HG03159 (cell line): ENCODE data around the gene CPD.
"Not testable (repeated sequence)": the region's sequence is repeated elsewhere in the genome, so short reads cannot be mapped to it uniquely, and the experiment has no call there.

Experiments
- ATAC-seq: cut with Tn5 transposase; IDR thresholded peaks from one replicate; pipeline ENCODE4 v1.9.1; 2021; ENCODE audit warnings: mild to moderate bottlenecking, moderate library complexity; ENCODE audit not compliant: unreplicated experiment

The CPD gene

DNA sequence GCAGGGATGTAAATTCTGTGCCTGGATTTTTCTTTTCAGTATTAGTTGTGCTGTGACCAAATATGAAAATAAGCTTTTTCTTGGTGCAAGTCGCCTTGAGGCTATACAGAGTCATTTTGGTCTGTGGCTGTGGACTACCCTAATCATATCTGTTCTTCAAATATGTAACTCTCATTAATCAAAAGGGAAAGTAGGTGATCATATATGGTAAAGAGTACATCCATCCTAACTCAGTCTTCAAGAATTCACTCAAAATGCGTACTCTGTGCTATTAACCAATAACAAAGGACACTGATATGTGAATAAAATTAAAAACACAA lies 2.6 kb downstream of the CPD start:
- ATAC-seq, result no peak

DNA sequence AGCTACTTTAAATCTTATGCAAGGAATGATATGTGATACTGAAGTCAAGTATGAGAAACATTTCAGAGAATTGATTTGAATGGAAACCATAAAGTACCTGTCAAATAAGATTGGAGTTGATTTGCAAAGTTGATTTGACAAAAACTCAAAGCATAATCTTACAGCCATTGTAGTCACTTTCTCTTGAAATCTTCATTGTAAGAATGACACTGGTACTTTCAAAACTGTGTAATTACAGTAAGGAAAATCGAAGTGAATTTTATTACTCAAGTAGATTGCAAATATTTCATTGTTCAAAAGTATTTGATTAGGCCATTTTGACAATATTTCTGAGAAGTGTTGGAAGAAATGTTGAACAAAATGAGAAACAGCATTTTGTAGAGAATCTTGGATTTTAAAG lies 3.6 kb downstream of the CPD start:
- ATAC-seq, result no peak

- ATAC-seq, result no peak
These were observed 9.8 kb downstream of the CPD start for GRCh38 chr17:30388321-30389179.

GRCh38 chr17:30389756-30390300 lies 11.1 kb downstream of the CPD start:
- ATAC-seq, result no peak

DNA sequence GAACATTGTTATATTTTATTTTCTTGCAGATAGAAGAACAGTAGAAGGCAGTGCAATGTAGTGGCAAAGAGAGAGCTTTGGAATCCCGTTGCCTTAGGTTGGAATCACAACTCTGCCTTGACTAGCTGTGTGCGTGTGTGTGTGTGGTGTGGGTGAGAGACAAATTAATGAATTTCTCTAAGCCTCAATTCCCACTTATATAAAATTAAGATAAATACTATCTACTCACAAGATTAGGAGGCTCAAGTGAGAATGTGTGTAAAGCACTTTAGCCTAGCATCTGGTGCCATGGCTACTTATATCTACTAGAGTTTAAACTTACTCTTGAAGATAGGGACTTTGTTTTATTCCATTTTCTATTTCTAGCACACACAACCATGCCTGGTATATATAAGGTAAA lies 12.8 kb downstream of the CPD start:
- ATAC-seq, result no peak

DNA sequence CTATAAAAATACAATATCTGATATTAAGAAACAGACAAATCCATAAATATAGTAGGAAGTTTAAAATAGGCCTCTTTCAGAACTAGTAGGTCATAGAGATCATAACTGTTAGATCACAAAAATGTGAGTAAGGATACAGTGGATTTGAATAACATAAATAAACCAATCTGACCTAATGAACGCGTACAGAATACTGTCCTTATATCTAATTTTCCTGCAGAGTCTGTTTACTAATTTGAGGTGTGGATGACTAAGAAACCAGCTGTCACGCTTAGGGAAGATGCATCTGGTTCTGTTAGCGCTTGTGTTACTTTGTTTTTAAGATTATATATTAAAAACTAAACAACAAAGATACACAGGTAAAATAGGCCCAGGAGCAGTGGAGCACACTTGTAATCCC lies 14.8 kb downstream of the CPD start:
- no peak for ATAC-seq

DNA sequence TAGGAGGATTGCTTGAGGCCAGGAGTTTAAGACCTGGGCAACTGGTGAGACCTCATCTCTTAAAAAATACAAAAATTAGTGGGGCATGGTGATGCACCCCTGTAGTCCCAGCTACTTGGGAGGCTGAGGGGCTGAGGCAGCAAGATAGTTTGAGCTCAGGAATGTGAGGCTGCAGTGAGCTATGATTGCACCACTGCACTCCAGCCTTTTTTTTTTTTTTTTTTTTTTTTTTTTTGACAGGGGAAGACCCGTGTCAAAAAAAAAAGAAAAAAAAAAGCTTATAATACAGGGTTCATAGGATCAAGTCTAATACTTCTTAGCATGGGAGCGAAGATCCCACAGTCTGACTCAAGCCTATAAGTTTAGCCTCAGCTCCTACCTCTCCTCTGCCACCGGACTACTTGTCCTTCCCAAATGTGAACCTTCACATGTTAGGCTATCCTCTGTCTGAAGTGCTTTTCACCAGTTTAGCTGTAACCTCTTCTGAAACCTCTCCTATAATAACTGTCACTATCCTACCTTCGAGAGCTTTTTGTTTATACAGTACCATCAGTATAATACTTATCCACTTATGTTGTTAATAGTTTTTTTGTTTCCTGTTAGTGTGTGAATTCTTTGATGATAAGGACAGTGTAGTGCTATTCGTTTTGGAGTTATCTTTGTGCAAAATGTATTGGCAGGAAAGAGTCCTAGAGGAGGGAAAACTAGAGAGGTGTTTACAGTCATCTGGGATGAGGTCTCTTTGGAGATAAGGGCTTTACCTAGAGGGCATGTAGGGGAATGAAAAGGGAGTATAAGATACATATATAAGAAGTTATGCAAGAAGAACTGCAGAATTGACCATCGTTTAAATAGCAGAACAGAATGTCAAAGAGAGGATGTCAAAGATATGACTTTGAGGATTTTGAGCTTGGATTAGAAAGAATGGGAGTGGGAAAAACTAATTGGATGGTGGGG lies 15.5 kb downstream of the CPD start:
- ATAC-seq, result no peak

DNA sequence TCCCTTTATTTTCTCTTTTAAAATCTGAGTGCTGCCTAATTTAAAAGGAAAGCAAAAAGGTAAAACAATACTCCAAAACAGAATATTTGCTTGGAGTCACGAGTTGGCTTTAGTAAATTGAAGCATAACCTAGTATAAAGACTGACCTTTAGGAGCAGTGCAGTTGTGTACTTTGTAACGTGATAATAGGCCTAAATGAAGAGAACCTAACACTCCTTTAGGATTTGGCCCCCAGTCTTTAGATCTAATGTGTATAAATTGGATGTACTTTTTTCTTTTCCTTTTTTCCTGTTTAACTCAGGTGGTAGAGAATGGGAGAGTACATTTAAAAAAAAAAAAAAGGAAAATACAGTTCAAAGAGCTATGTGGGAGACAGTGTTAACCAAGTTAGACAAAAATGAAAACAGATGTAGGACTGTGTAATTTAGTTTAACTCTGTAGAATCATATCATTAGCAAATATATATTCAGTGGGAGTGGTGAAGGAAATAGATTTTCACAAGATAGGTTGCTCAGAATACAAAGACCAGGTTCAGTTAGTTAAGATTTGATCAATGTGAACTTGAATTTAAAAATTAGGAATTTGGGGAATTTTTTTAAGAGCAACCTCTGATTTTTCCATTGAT lies 16.8 kb downstream of the CPD start:
- ATAC-seq, result no peak

GRCh38 chr17:30396129-30396528 lies 17.4 kb downstream of the CPD start:
- ATAC-seq, result no peak

DNA sequence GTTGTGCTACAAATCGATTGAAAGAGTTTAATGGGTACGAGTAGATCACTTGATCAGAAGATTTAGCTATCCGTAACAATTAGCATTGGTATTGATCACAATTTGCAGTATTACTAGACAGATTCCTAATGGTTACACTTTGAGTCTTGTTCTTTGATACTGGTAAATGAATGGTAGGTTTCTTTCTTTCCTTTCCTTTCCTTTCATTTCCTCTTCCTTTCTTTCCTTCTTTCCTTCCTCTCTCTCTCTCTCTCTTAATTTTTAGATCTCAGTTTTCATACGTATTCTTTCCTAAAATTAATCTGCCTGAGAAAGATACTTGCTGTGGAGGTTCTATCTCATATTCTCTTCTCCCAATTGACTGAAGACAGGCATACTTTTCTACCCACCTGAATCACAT lies 17.9 kb downstream of the CPD start:
- ATAC-seq, result no peak

DNA sequence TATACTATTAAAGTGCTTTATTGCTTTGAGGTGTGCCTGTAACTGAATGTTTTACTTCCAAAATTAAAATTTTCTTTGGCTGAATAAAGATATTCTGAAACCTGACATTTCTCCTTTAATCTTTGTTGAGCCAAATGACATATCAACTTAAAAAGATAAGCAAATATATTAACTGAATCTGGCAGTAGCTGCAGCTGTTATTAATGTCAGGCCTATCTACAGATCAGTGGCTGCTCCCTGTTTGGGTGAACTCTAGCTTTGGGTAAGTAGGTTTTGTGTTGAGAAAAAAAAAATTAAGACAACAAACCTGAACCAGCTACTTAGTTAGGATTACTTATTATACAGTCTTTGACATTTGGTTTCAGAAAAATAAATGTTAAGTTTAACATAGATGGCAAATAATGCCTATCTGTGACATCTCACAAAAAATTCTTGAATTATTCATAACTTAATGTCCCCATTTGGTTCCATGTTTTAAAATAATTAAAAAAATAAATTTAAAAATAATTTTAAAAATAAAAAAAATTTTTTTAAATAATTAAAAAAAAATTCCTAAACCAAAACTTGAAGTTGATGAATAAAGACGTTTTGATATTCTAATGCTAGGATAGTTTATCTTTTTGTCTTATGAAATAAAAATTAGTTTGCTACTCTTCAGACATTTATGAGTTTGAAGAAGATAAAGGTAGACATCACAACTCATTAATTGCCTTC lies 19.8 kb downstream of the CPD start:
- no peak for ATAC-seq

- ATAC-seq, result no peak
These were observed 22.4 kb downstream of the CPD start for GRCh38 chr17:30401097-30401496.

GRCh38 chr17:30405161-30405560 lies 26.4 kb downstream of the CPD start:
- no peak for ATAC-seq

DNA sequence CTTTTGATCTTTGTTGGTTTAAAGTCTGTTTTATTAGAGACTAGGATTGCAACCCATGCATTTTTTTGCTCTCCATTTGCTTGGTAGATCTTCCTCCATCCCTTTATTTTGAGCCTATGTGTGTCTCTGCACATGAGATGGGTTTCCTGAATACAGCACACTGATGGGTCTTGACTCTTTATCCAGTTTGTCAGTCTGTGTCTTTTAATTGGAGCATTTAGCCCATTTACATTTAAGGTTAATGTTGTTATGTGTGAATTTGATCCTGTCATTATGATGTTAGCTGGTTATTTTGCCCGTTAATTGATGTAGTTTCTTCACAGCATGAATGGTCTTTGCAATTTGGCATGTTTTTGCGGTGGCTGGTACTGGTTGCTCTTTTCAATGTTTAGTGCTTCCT lies 31.9 kb downstream of the CPD start:
- ATAC-seq, result not testable (repeated sequence)

GRCh38 chr17:30412008-30412496 lies 33.3 kb downstream of the CPD start:
- not testable (repeated sequence) for ATAC-seq

DNA sequence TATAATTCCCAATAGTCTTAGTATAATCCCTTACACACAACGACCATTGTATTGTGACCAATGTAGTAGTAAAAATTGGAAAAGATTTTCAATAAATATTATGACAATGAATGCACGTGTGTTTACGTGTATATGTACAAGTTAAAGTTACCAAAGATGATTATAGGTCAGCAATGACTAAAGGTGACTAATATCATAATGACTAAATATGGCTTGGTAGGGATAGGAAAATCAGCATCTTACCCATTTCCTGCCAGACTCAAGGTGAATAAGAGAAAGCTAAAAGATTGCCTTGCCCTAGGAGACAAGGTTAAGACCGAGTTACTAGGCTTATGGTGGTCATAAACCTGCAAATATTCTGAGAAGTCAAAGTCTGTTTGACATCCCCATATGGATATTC lies 34.4 kb downstream of the CPD start:
- no peak for ATAC-seq

- ATAC-seq, result no peak
These were observed 35.8 kb downstream of the CPD start for GRCh38 chr17:30414486-30414885.

- no peak for ATAC-seq
These were observed 36.8 kb downstream of the CPD start for GRCh38 chr17:30415491-30415890.

GRCh38 chr17:30418070-30418469 lies 39.3 kb downstream of the CPD start:
- not testable (repeated sequence) for ATAC-seq

- ATAC-seq, result no peak
These were observed 42.9 kb downstream of the CPD start for GRCh38 chr17:30421592-30421991.
